ENCODE measurements around the gene HRH2.

HRH2 gene

DNA sequence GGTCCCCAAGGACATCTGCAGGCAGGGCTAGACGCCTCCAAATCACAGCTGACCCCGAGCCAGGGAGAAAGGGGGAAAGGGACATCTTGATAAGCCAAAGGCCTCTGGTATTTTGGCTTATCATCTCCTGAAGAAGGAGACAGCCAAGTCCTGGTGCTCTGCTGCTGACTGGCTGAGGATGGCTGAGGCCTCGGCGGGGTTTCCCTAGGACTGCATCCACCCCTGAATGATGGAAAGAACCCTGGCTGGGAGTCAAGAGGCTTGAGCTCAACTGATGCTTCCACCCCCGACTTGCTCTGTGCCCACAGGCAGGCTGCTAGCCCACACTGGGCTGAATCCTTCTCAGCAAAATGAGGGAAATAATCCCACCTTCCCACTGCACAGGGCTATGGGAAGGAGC is 30.9 kb upstream of the HRH2 start:
- TF ChIP-seq, protein P1, sequence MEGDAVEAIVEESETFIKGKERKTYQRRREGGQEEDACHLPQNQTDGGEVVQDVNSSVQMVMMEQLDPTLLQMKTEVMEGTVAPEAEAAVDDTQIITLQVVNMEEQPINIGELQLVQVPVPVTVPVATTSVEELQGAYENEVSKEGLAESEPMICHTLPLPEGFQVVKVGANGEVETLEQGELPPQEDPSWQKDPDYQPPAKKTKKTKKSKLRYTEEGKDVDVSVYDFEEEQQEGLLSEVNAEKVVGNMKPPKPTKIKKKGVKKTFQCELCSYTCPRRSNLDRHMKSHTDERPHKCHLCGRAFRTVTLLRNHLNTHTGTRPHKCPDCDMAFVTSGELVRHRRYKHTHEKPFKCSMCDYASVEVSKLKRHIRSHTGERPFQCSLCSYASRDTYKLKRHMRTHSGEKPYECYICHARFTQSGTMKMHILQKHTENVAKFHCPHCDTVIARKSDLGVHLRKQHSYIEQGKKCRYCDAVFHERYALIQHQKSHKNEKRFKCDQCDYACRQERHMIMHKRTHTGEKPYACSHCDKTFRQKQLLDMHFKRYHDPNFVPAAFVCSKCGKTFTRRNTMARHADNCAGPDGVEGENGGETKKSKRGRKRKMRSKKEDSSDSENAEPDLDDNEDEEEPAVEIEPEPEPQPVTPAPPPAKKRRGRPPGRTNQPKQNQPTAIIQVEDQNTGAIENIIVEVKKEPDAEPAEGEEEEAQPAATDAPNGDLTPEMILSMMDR (IDR thresholded peaks at IDR 0.05; ENCODE audit: insufficient read depth, low read length, missing control alignments): no peak
- DNase-seq (ENCODE audit: low read depth, low spot score): no peak
- CTCF ChIA-PET: no interaction called here
- POLR2A ChIA-PET: no interaction called here
- H3K4me3 ChIP-seq (ENCODE audit: low read depth, low read length): no peak overlapping the region

DNA sequence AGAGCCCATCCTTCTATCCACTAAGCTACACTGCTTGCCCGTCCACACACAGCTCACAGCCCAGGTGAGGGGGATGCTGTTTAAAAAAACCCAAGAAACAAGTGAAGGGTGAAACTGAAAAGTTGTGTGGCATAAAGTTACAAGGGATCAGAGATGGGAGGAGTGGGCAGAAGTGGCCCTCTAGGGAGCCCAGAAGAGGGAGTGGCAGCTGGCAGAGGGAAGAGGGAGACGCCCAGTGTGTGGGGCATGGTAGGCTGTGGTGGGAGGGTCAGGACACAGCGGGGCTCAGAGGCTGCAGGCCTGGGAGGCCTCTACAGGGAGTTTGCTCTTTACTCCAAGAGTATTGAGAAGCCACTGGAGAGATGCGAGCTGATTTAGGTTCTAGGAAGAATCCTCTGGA is 30.1 kb upstream of the HRH2 start:
- ChIA-PET POLR2A (no interaction called here), CTCF (no interaction called here)
- no peak overlapping the region for H3K4me3 ChIP-seq (ENCODE audit: low read depth, low read length)
- no peak for DNase-seq (ENCODE audit: low read depth, low spot score)
- TF ChIP-seq, protein P1 (IDR thresholded peaks at IDR 0.05; ENCODE audit: insufficient read depth, low read length, missing control alignments): no peak

DNA sequence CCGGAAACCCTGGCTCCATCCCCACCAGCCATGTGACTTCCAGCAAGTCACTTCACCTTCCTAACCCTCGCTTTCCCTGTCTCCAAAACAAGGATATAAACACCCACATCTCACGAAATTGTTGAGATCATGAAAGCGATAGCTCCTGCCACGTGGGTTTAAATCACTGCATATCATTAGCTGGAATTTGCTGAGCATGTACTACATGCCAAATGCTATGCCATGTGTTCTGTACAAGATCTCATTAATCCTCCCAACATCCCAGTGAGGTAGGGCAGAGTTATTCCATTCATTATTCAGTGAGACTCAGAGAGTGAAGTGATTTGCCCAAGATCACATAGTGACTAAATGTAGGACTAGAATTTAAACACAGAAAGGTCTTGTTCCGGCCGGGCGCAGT is 29.2 kb upstream of the HRH2 start:
- no peak overlapping the region for H3K4me3 ChIP-seq (ENCODE audit: low read depth, low read length)
- DNase-seq (ENCODE audit: low read depth, low spot score): no peak
- ChIA-PET POLR2A (no interaction called here), CTCF (no interaction called here)
- TF ChIP-seq, protein P1 (IDR thresholded peaks at IDR 0.05; ENCODE audit: insufficient read depth, low read length, missing control alignments): no peak

DNA sequence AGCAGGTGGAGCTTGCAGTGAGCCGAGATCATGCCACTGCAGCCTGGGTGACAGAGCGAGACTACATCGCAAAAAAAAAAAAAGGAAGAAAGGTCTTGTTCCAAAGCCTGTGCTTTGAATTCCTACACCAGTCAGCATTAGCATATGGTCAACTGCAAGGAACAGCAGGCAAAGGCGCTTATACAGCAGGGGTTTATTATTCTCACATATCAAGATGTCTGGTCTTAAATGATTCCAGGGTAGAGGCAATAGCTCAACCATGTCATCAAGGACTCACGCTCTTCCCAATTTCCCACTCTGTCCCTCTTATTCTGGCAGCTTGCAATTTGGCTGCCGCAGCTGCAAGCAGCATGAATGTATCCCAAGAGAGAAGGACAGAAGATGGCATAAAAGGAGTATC is 28.6 kb upstream of the HRH2 start:
- CTCF ChIA-PET: no interaction called here
- no peak overlapping the region for H3K4me3 ChIP-seq (ENCODE audit: low read depth, low read length)
- DNase-seq (ENCODE audit: low read depth, low spot score): no peak
- POLR2A ChIA-PET: no interaction called here
- TF ChIP-seq, protein P1 (IDR thresholded peaks at IDR 0.05; ENCODE audit: insufficient read depth, low read length, missing control alignments): no peak

DNA sequence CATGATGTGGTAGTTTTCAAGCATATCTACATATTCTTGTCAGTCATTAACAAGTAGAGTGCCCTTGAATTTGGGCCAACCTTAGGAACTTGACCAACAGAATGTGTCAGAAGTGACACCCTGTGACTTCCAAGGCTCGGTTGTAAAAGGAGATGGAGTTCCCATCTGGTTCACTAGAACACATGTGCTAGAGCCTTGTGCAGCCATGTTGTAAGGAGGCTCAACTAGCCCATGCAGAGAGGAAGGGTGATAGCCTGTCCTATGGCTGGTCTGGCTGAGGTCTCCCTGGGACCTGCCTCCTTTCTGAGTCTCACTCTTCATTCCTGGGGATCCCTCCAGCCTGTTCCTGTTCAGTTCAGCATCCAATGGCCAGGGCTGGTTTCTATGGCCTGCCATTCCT is 28.1 kb upstream of the HRH2 start:
- TF ChIP-seq, protein P1 (IDR thresholded peaks at IDR 0.05; ENCODE audit: insufficient read depth, low read length, missing control alignments): no peak
- ChIA-PET CTCF (no interaction called here), POLR2A (no interaction called here)
- no peak overlapping the region for H3K4me3 ChIP-seq (ENCODE audit: low read depth, low read length)
- no peak for DNase-seq (ENCODE audit: low read depth, low spot score)

DNA sequence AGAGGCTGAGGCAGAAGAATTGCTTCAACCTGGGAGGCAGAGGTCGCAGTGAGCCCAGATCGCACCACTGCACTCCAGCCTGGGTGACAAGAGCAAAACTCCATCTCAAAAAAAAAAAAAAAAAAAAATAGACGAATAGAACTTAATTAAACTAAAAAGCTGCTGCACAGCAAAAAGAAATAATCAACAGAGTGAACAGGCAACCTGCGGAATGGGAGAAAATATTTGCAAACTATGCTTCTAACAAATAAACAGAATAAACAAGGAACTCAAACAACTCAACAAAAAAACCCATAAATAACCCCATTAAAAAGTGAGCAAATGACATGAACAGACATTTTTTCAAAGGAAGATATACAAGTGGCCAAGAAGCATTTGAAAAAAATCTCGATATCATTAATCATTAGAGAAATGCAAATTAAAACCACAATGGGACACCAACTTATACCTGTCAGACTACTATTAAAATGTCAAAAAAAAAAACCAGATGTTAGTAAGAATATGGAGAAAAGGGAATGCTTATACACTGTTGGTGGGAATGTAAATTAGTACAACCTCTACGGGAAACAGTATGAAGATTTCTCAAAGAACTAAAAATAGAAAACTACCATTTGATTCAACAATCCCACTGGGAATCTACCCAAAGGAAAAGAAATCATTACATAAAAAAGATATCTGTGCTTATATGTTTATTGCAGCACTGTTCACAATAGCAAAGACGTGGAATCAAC is 21.9 kb upstream of the HRH2 start:
- CTCF ChIA-PET: no interaction called here
- TF ChIP-seq, protein P1 (IDR thresholded peaks at IDR 0.05; ENCODE audit: insufficient read depth, low read length, missing control alignments): no peak
- POLR2A ChIA-PET: no interaction called here
- no peak for DNase-seq (ENCODE audit: low read depth, low spot score)
- H3K4me3 ChIP-seq (ENCODE audit: low read depth, low read length): no peak overlapping the region
